IMR-90 (cell line): ENCODE measurements around the gene FAM83G. TPM values are rescaled to one million over a fixed set of nuclear protein-coding genes. Genes with fewer than 3 reads are reported as not detected.

ENCODE experiments used
- ATAC-seq: fragments of 200-7000 bp; cut with Tn5 transposase; 2 replicates; pipeline ENCODE4 v1.9.1; 2020; ENCODE audit warnings: low read depth, mild to moderate bottlenecking, moderate library complexity
- BruUV-seq: library from RNA; stranded (reverse); fragments of 400-500 nt; replicated peaks from 2 replicates; lab custom pipeline; 2021; lab: Mats Ljungman, UMichigan
- CTCF ChIA-PET: fragments of 300-600 bp; formaldehyde crosslinking; extraction: SDS; loops from one replicate; lab custom pipeline; 2021; ENCODE audit warnings: antibody characterized with exemption; lab: Yijun Ruan, JAX
- POLR2A ChIA-PET: fragments of 300-600 bp; sonication (Branson Sonifier 250); formaldehyde crosslinking; loops from one replicate; lab custom pipeline; 2022; ENCODE audit warnings: antibody characterized with exemption; ENCODE audit not compliant: unreplicated experiment; lab: Charles Lee
- DNase-seq: peaks from one replicate; pipeline ENCODE4 v3.0.0; 2013
- H2AFZ ChIP-seq: replicated peaks from 2 replicates; pipeline ENCODE3; 2013; ENCODE audit warnings: low read length, mild to moderate bottlenecking; ENCODE audit not compliant: poor library complexity
- H2AK5ac ChIP-seq: 2 replicates; pipeline ENCODE4 v1.6.1; 2013; ENCODE audit warnings: low read depth, low read length, inconsistent platforms
- H2AK9ac ChIP-seq: replicated peaks from 2 replicates; pipeline ENCODE3; 2013; ENCODE audit warnings: mild to moderate bottlenecking, low read depth, low read length, moderate library complexity; ENCODE audit not compliant: poor library complexity
- H2BK120ac ChIP-seq: 2 replicates; pipeline ENCODE4 v1.6.1; 2013; ENCODE audit warnings: low read depth, low read length, inconsistent platforms
- H2BK15ac ChIP-seq: 3 replicates; pipeline ENCODE4 v1.6.1; 2013; ENCODE audit warnings: low read depth, low read length, inconsistent platforms
- H2BK20ac ChIP-seq: 2 replicates; pipeline ENCODE4 v1.6.1; 2013; ENCODE audit warnings: low read depth, mild to moderate bottlenecking, inconsistent platforms, low read length, moderate library complexity
- H2BK5ac ChIP-seq: 2 replicates; pipeline ENCODE4 v1.6.1; 2013; ENCODE audit warnings: mild to moderate bottlenecking, low read depth, low read length, inconsistent platforms; ENCODE audit not compliant: poor library complexity, severe bottlenecking
- H3K14ac ChIP-seq: replicated peaks from 2 replicates; pipeline ENCODE4 v1.6.1; 2013; ENCODE audit warnings: low read depth, low read length, inconsistent platforms
- H3K18ac ChIP-seq: 2 replicates; pipeline ENCODE4 v1.6.1; 2013; ENCODE audit warnings: low read depth, low read length, control low read depth
- H3K23ac ChIP-seq: 2 replicates; pipeline ENCODE4 v1.6.1; 2013; ENCODE audit warnings: low read depth, low read length, inconsistent platforms
- H3K27ac ChIP-seq: 2 replicates; pipeline ENCODE4 v1.5.1; 2013; ENCODE audit warnings: mild to moderate bottlenecking, control low read depth, low read length; ENCODE audit not compliant: insufficient read depth
- H3K27me3 ChIP-seq: 2 replicates; pipeline ENCODE4 v1.6.1; 2013; ENCODE audit warnings: low read length; ENCODE audit not compliant: control insufficient read depth, insufficient read depth
- H3K36me3 ChIP-seq: 2 replicates; pipeline ENCODE4 v1.6.1; 2013; ENCODE audit warnings: low read length, mixed read lengths; ENCODE audit not compliant: control insufficient read depth, insufficient read depth
- H3K4ac ChIP-seq: 2 replicates; pipeline ENCODE4 v1.6.1; 2013; ENCODE audit warnings: low read depth, low read length, inconsistent platforms
- H3K4me1 ChIP-seq: 2 replicates; pipeline ENCODE4 v1.6.1; 2013; ENCODE audit warnings: low read length, mixed read lengths; ENCODE audit not compliant: control insufficient read depth, insufficient read depth
- H3K4me2 ChIP-seq: 2 replicates; pipeline ENCODE4 v1.6.1; 2013; ENCODE audit warnings: low read depth, mild to moderate bottlenecking, control low read depth, low read length, moderate library complexity
- H3K4me3 ChIP-seq: 2 replicates; pipeline ENCODE4 v1.5.1; 2013; ENCODE audit warnings: low read depth, mild to moderate bottlenecking, control low read depth, low read length, moderate library complexity; ENCODE audit not compliant: insufficient read depth
- H3K56ac ChIP-seq: 2 replicates; pipeline ENCODE4 v1.6.1; 2013; ENCODE audit warnings: low read length, inconsistent platforms; ENCODE audit not compliant: insufficient read depth; ENCODE audit errors: extremely low read depth
- H3K79me1 ChIP-seq, 2 experiments: 2 replicates each; pipeline ENCODE4 v1.6.1; 2013; ENCODE audit warnings: low read length in 2 of 2, inconsistent platforms in 1 of 2, low read depth in 1 of 2
- H3K9ac ChIP-seq: 2 replicates; pipeline ENCODE4 v1.6.1; 2013; ENCODE audit warnings: low read depth, low read length, control low read depth
- H3K9me1 ChIP-seq: 2 replicates; pipeline ENCODE4 v1.6.1; 2013; ENCODE audit warnings: low read length, inconsistent platforms; ENCODE audit not compliant: insufficient read depth
- H3K9me3 ChIP-seq: 2 replicates; pipeline ENCODE4 v1.6.1; 2013; ENCODE audit warnings: low read length; ENCODE audit not compliant: control insufficient read depth, insufficient read depth
- H4K20me1 ChIP-seq: 2 replicates; pipeline ENCODE4 v1.6.1; 2013; ENCODE audit warnings: low read length, inconsistent platforms; ENCODE audit not compliant: insufficient read depth
- H4K5ac ChIP-seq: 2 replicates; pipeline ENCODE4 v1.6.1; 2013; ENCODE audit warnings: mild to moderate bottlenecking, low read depth, low read length, control low read depth
- H4K8ac ChIP-seq, 2 experiments: 2 replicates each; pipeline ENCODE4 v1.6.1; 2013; ENCODE audit warnings: low read depth in 2 of 2, low read length in 2 of 2, control low read depth in 1 of 2, inconsistent platforms in 1 of 2
- H4K91ac ChIP-seq: 2 replicates; pipeline ENCODE4 v1.6.1; 2013; ENCODE audit warnings: low read depth, low read length, inconsistent platforms; ENCODE audit not compliant: insufficient read depth
- ELK1 ChIP-seq: fragments of 150-350 bp; IDR thresholded peaks from 2 replicates; pipeline ENCODE4 v1.6.1; 2016; ENCODE audit warnings: low read depth, mild to moderate bottlenecking, low read length, moderate library complexity, borderline replicate concordance
- FOS ChIP-seq: fragments of 150-350 bp; IDR thresholded peaks from 2 replicates; pipeline ENCODE4 v1.6.1; 2016; ENCODE audit warnings: low read depth, low read length
- MAZ ChIP-seq: IDR thresholded peaks from 2 replicates; pipeline ENCODE4 v1.6.1; 2012; ENCODE audit warnings: low read depth, mild to moderate bottlenecking, low read length, improper control_type of control experiment, moderate library complexity, borderline replicate concordance
- MXI1 ChIP-seq: IDR thresholded peaks from 2 replicates; pipeline ENCODE4 v1.6.1; 2012; ENCODE audit warnings: low read depth, mild to moderate bottlenecking, low read length, moderate library complexity, borderline replicate concordance
- POLR2A ChIP-seq: IDR thresholded peaks from 2 replicates; pipeline ENCODE4 v1.6.1; 2012; ENCODE audit warnings: mild to moderate bottlenecking, low read depth, low read length
- USF2 ChIP-seq: fragments of 150-350 bp; IDR thresholded peaks from 2 replicates; pipeline ENCODE4 v1.6.1; 2017; ENCODE audit warnings: mild to moderate bottlenecking, antibody characterized with exemption, low read length, low read depth
- WGBS, 2 experiments: methylation state at CpG; one replicate each; pipeline versions ENCODE4 v1.1.5 to v1.1.7; 2013; ENCODE audit warnings: missing lambda C conversion rate in 2 of 2; ENCODE audit not compliant: insufficient read length in 1 of 2; ENCODE audit errors: extremely low coverage in 2 of 2; 5-methylcytosine and 5-hydroxymethylcytosine counted together
- dilution Hi-C: fragments of 300-500 bp; cut with HindIII; formaldehyde crosslinking; loops from one replicate; pipeline ENCODE4 v1.14.3; 2018; ENCODE audit warnings: low sequenced_read_pairs; ENCODE audit not compliant: unreplicated experiment
- in situ Hi-C: fragments of 300-500 bp; cut with MboI; formaldehyde crosslinking; loops from 3 replicates; pipeline ENCODE4 v1.14.3; 2019; ENCODE audit warnings: low sequenced_read_pairs, inconsistent platforms, mixed read lengths
- intact Hi-C: fragments of 100-400 bp; cut with micrococcal nuclease; formaldehyde crosslinking; loops from 2 replicates; pipeline ENCODE4 v1.10.0; 2022
- polyA plus RNA-seq, 3 experiments: library from polyadenylated mRNA; depleted of rRNA; stranded (reverse); fragments of >200 nt; gene quantifications; 2 replicates each; pipeline ENCODE4 v1.2.3, GENCODE V29; 2012; ENCODE audit warnings: low replicate concordance in 1 of 3
- total RNA-seq: library from RNA; depleted of rRNA; stranded (reverse); fragments of >200 nt; gene quantifications from 2 replicates; pipeline ENCODE4 v1.2.3, GENCODE V29; 2012

The FAM83G gene
- total and polyA plus RNA-seq, 2 of the 4 experiments (the other 2 are of a cell fraction): 9.5 to 12.6 TPM

GRCh38 chr17:19009970-19010369 is 5.4 kb upstream of the FAM83G start:
- POLR2A ChIA-PET: no interaction called here
- Histone ChIP-seq H2AFZ (no peak overlapping the region), H3K9ac (no peak overlapping the region), H3K9me1 (peaks cover 17% of the 10 kb centered on the region), H2BK20ac (no peak overlapping the region), H3K18ac (no peak overlapping the region), H4K91ac (no peak overlapping the region), H3K9me3 (no peaks in the 10 kb centered on the region), H2AK9ac (no peak overlapping the region), H3K23ac (no peak overlapping the region), H2BK5ac (no peak overlapping the region), H4K8ac (no peak overlapping the region), H3K14ac (no peak overlapping the region), H3K4me1 (peaks cover 6% of the 10 kb centered on the region), H2BK15ac (no peak overlapping the region), H2BK120ac (no peak overlapping the region), H3K79me1 (peaks cover 0 to 1% of the 10 kb centered on the region in 2 experiments; a peak in 1 of 4 replicates), H3K4ac (no peak overlapping the region), H3K27me3 (no peaks in the 10 kb centered on the region), H3K4me3 (no peak overlapping the region), H4K20me1 (no peaks in the 10 kb centered on the region), H4K5ac (no peak overlapping the region), H3K36me3 (no peaks in the 10 kb centered on the region), H3K4me2 (no peak overlapping the region), H3K27ac (no peak overlapping the region), H2AK5ac (no peak overlapping the region), H3K56ac (no peak overlapping the region)
- intact Hi-C loops (no loop called here), in situ Hi-C loops (no loop called here), dilution Hi-C loops (no loop called here)
- WGBS, 2 experiments: 97% methylated on average over 10 of the region's 12 CpGs; no CpG with 5 or more reads in 1 of the 2 experiments
- no peak for DNase-seq
- no TSS peak for BruUV-seq
- CTCF ChIA-PET: no interaction called here
- TF ChIP-seq MAZ (no peak), MXI1 (no peak), FOS (no peak), USF2 (no peak), POLR2A (no peak), ELK1 (no peak)
- no peak for ATAC-seq
